Omental fat pad (tissue), 4 donors: ENCODE results near the gene CTBP2. TPM values are rescaled to one million over a fixed set of nuclear protein-coding genes. Genes with fewer than 3 reads are reported as not detected.

Source experiments
- ATAC-seq: fragments of 150-250 bp; one replicate; pipeline ENCODE4 v1.9.1; 2016; ENCODE audit warnings: mild to moderate bottlenecking, moderate library complexity; ENCODE audit not compliant: low FRiP score
- DNase-seq: peaks from one replicate; pipeline ENCODE4 v3.0.0-alpha.2; 2019; ENCODE audit warnings: low spot score
- CTCF ChIP-seq, 3 donors: fragments of 450-650 bp; IDR thresholded peaks; one replicate each; pipeline ENCODE4 v1.5.1; 2016 to 2017; ENCODE audit warnings: antibody characterized with exemption in 3 of 3, mild to moderate bottlenecking in 3 of 3, moderate library complexity in 2 of 3
- total RNA-seq, 4 donors: library from RNA; depleted of rRNA; stranded (reverse); fragments of >200 nt; gene quantifications; one replicate each; pipeline ENCODE4 v1.1.0, GENCODE V29; 2016

Gene CTBP2
- total RNA-seq, 4 donors from 2014 or later = 29.4 to 58.6 (median 46.2) TPM

- DNase-seq (no peak), ATAC-seq (no peak)
- TF ChIP-seq CTCF (IDR thresholded peaks at IDR 0.05) = no peak
These were observed 149.0 kb downstream of the CTBP2 start for GRCh38 chr10:125011171-125011925.

GRCh38 chr10:125010362-125010761 lies 150.0 kb downstream of the CTBP2 start:
- DNase-seq = no peak
- no peak for ATAC-seq
- no peak for TF ChIP-seq CTCF (IDR thresholded peaks at IDR 0.05)

- no peak for DNase-seq
- TF ChIP-seq CTCF (IDR thresholded peaks at IDR 0.05) = no peak
- no peak for ATAC-seq
These were observed 150.7 kb downstream of the CTBP2 start for GRCh38 chr10:125009661-125010161.

- no peak for TF ChIP-seq CTCF (IDR thresholded peaks at IDR 0.05)
- ATAC-seq (no peak), DNase-seq (no peak)
These were observed 151.4 kb downstream of the CTBP2 start for GRCh38 chr10:125008689-125009638.

- DNase-seq (no peak), ATAC-seq (no peak)
- TF ChIP-seq CTCF (IDR thresholded peaks at IDR 0.05) = no peak
These were observed 152.9 kb downstream of the CTBP2 start for GRCh38 chr10:125007436-125007835.

- DNase-seq (no peak), ATAC-seq (no peak)
- TF ChIP-seq CTCF (IDR thresholded peaks at IDR 0.05) = no peak
These were observed 153.4 kb downstream of the CTBP2 start for GRCh38 chr10:125006921-125007426.
